Forelimb muscle (tissue), 1 donor: ENCODE results near the gene LRP4. TPM values are rescaled to one million over a fixed set of nuclear protein-coding genes. Genes with fewer than 3 reads are reported as not detected.

Source experiments
- DNase-seq: peaks from one replicate; pipeline ENCODE4 v3.0.0-alpha.2; 2013; ENCODE audit warnings: low read depth
- polyA plus RNA-seq: library from polyadenylated mRNA; unstranded; fragments of 120-200 nt; gene quantifications from one replicate; pipeline ENCODE4 v1.2.1, GENCODE V29; 2013; ENCODE audit not compliant: insufficient read length

LRP4 gene
- polyA plus RNA-seq, 1 donor = 18.4 TPM

DNA sequence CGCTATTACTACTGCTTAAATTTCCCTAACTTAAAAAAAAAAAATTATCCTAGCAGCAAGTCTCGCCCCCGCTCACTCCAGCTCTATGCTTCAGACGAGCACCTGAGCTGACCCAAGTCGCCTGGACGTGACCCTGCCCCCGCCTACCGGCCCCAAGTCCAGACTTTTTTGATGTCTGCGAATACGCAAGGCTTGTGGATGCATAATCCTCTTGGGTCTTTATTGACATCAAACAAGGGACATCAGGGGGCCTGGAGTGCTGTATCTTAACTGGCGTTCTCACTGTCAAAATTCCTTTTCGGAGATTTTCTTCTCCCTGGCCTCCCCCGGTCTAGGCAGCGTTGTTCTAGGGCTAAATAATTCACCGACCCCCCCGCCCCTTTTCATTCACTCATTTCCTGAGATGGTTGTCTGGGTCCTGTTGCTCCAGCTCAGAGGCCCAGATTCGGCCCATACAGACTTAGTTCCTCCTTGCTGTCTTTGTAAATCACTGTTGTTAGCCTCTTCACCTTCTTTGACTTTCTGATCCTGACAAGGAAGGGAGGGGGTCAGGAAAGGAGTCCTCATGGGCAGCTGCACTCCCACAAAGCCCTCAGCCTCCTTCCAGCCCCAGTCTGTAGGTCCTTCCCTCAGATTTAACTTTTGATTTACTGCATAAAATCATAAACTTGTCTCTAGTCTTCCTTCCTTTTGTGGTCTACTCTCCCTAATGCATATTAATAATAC, 601 bp upstream of the LRP4 start:
- DNase-seq = no peak

DNA sequence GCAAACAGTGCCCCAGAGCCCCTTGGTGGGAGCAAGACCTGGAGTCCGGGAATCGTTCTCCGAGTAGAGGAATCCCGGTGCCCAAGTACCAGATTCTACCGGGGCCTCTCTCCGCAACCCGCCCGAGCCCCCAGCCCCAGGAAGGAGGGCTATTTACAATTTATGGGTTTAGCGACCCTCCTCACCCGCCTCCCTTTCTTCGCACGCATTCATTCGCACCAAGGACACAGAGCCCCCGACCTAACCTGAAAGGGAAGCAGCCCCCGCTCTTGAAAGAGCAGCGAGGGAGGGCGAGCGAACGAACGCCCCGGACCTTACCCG, 628 bp downstream of the LRP4 start:
- DNase-seq = no peak

DNA sequence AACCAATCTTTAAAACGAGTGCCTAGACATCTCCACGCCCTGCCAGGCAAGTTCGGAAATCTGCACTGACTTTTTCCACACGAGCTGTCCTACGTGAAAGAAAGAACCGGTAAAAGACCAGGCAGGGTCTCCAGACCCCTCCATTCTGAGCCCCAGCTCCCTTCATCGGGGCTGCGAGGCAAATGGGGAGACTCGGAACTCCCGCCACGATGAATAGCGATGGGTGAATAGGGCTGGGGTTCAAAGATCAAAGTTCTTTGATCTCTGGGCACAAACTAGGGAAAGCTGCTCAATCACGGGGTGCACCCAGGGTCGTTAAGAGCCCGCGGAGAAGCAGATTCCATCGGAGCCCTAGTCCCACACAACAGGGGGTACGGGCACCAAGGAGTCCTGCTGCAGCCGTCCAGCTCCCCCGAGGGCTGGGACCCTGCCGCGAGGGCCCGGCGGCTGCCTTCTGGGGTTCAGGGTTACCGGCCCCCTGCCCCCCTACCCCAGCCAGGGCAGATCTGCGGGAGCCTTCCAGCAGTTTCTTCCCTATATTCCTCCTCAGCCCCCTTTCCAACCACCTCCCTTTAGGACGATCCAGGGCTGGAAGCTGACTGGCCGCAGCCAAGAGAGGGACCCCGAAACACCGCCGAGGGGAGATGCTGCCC, 1.1 kb downstream of the LRP4 start:
- DNase-seq = no peak

DNA sequence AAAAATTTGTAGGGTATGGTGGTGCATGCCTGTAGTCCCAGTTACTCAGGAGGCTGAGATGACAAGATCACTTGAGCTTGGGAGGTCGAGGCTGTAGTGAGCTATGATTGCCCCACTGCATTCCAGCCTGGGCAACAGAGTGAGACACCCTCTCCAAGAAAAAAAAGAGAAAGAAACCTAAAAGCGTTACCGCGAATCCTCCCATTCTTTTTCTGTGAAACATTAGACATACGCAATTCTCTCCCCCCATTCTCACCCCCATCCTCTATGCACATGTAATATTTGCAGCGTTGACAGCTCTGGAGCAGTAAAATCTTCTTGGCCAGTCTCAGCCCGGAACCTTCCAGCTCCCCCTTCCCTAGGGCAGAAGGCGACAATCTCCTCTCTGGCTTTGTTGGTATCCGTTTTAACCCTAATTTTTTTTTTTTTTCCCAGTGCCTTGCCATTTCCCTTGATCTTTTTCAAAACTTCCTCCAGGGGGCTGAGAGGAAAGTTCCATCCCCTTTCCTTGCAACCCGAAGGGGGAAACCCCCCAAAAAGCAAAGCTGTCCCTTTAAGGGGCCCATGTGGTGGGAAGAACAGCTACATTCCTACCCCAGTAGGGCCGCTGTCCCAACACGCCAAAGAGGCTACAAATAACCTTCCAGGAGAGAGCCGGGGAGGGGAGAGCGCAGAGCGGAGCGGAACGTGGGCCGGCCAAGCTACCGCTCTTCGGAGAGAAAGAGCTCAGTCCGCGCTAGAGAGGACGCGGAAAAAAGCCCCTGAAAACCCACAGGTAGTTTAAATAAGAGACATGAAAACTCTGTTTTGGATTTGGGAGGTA, 1.9 kb downstream of the LRP4 start:
- DNase-seq = no peak

DNA sequence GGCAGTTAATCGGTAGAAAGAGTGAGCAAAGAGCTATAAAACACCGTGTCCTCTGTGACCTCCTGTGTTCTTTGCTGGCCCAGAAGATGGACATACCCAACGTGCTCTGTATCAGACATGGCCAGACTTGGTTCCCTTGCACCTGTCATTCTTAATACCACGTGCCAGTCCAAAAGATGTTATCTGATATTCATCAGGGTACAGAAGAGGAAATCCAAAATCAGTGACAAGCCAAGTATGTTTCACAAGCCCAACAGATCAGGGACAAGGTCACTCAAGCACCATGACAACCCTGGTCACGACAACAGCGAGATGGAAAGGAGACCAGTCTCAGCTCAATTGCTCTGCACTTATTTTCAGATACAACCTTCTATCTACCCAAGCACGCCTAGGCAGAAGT, 3.4 kb downstream of the LRP4 start:
- DNase-seq = no peak

DNA sequence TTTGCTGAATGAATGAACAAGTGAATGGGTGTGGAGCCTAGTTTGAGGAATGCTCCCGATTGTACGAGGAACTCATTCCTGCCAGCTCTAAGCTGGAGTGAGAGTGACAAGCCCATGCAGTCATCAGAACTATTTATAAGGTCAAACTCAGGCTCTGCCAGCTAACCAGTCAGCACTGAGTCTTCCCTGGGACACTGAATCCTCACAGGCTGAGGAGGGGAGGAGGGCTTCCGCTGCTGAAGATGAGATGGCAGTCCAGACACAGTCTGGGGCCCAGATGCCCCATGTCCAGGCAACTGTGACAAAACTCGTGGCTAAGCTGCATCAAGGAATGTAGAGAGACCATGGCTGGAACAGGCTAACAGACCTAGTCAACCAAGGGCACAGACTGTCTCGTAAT, 4.0 kb downstream of the LRP4 start:
- no peak for DNase-seq

DNA sequence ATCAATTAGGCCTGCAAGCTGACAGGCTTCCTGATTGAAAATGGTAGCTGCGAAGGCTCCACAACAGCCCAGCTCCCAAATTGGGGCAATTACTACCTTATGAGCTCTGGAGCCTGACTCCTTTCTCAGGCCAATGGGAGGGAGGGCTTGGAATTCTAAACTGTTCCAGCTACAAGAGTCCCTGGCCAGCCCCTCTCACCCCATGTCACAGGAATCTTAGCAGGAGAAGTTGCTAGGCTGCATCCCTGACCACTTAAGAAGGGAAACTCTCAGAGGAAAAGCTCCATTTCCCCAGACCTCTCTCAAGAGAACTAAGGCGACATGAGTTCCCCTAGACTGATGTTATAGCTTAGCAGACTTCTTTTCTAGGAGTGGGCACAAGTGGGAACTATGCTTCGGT, 4.9 kb downstream of the LRP4 start:
- no peak for DNase-seq

DNA sequence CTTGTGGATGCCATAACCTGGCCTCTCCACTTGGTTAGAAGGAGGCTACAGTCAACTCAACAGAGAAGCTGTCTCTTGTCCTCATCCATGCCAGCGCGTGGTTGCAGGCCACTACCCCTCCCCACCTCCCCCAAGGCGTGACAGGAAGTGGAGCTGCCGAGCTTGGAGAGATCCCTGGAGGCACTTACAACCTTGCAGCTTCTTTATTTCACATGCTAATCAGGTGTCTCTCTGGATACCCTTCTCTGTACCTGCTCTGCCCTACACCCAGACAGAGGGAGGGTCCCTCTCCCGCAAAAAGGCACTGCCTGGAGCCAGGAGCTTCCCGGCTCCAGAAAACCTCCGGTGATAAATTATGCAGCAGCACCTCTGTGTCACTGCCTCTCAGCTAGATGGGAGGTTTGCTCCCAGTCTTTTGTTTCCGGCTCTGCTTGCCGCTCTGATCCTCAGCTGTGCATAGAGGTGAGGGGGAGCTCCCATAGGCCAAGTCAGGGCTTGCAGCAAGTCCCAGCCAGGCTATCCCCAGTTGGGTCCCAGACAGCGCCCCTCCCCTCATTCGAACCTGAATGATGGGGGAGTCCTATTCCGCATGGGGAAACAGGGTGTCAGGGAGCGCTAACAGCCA, 5.7 kb downstream of the LRP4 start:
- no peak for DNase-seq

DNA sequence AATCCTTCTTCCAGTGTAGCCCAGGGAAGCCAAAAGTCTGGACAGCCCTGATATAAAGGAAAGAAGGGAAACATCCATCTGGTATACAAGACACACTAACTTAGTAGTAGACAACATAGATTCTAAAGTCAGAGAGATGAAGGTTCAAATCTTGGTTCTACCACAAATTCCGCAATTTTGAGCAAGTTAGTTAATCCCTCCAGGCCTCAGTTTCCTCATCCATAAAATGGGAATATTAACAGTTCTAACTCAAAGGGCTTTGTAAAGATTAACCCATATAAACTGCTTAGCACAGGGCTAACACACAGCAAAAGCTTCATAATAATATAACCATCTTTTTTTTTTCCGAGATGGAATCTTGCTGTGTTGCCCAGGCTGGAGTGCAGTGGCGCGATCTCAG, 10.7 kb downstream of the LRP4 start:
- DNase-seq = no peak

DNA sequence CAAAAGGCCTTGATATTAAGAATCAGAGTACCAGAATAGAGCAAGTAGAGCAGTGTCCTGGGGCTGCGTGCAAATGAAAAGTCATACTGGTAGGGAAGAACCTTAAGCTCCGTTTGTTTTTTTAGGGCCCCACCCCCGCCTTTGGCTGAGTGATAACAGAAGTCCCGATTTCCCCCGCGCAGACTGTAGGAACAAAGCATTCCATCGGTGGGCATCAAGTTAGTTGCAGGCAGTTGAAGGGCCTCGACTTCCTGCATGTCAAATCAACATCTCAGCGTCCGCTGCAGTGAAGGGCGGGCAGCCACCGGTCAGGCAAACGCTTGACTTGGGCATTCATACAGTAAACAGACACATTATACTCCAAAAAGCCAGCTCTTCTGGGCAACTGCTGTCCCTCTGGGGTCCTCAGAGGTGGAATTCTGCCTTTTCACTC, 11.7 kb downstream of the LRP4 start:
- DNase-seq = no peak

DNA sequence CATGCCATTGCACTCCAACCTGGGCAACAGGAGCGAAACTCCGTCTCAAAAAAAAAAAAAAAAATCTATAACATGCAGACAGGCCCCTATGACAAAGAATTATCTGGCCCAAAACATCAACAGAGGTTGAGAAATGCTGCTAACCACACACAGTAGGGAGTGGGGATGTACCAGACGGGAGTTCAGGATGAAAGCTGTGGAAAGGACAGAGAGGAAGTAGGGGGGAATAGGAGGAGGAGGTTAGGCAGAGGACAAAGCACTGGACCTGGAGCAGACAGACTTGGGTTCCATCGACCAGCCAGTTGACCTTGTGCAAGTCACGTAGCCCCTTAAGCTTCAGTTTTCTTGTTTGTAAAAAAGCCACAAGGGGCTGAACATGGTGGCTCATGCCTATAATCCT, 12.5 kb downstream of the LRP4 start:
- DNase-seq = no peak

DNA sequence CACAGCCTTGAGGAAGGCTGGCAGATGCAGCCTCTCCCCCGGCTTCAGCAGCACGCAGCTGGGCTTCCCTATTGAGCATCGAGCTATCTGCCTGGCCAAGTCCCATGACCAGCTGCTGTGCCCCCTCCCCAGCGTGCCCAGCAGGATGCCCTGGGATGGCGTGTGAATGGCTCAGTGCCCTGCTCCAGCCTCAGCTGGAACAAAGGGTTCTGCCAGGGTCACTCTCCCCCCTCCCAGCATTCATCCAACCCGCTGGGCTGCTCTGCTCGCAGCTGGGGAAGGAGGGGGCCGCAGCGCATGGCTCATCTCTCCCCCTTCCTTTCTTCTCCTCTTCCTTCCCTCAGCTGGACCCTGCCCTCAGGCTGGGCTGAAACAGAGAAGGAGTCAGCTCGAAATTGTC, 14.5 kb downstream of the LRP4 start:
- DNase-seq = no peak

DNA sequence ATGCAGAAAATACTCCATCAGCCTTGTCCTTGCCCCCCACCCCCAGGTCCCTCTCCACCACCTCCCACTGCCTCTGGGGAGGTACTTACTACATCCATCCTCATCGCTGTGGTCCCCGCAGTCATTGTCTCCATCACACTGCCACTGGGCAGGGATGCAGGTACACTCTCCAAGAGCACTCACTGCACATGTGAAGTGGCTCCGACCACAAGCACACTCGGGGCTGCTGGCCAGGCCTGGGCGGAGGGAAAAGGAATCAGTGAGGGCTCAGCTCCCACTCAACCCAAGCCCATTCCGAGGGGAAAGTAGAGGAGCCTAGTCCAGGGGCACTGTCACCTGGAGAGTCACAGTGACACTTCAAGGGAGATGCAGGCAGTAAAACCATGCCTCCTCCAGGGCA, 15.7 kb downstream of the LRP4 start:
- DNase-seq = no peak

DNA sequence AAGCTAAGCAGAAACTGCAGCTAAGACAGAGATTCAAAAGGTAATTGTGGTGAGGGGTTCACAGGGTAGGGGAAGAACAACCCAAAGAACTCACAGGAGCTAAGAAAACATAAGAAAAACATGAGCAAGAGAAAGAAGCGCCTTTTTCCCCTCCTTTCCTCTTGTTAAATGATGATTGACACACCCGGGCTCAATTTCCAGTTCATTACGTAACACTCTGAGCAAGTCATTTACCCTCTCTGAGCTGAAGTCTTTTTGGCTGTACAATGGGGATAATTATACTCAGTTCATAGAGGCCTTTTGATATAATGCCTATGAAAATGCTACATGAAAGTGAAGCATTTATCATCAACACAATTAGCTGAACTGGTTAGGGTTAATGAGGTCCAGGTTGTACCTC, 17.2 kb downstream of the LRP4 start:
- DNase-seq = no peak

DNA sequence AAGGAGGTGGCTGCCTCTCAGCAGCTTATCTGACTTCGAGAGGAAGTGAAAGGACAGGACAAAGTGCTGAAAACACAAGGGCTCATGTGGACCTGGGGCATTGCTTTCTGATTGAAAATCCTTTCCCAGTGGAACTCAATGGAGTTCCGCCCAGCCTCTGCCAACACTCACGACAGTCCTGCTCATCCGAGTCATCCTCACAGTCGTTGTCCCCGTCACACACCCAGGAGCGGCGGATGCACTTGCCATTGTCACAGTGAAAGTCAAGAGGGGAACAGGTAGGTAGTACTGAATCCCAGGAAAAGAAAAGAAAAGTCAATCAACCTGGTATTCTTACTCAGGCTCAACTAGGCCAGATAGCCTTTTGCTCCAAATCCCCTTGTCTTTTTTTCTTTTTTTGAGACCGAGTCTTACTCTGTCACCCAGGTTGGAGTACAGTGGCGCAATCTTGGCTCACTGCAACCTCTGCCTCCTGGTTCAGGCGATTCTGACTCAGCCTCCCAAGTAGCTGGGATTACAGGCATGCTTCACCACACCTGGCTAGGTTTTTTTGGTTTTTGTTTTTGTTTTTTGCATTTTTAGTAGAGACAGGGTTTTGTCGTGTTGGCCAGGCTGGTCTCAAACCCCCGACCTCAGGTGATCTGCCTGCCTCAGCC, 18.1 kb downstream of the LRP4 start:
- DNase-seq = no peak

DNA sequence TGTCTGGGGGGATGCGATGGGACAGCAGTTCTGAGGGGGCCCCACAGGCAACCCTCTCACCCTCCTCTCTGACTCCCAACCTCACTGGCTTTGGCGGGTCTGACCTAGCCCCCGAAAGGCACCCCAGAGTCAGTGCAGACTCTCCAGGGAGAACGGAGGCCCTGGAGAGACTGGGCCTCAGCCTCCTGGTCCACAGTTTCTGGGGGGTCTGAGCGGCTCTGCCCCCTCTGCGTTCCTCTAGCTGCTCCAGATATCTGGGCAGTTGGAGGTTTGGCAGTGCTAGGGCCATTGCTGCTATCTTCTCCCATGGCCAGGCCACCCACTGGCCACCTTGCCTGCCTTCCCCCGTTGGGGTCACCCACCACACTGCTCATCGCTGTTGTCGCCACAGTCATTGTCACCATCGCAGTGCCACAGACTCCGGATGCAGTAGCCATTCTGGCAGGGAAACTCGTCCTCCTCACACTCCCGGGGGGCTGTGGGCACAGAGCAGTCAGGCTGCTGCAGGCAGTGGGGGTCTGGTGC, 18.8 kb downstream of the LRP4 start:
- no peak for DNase-seq

DNA sequence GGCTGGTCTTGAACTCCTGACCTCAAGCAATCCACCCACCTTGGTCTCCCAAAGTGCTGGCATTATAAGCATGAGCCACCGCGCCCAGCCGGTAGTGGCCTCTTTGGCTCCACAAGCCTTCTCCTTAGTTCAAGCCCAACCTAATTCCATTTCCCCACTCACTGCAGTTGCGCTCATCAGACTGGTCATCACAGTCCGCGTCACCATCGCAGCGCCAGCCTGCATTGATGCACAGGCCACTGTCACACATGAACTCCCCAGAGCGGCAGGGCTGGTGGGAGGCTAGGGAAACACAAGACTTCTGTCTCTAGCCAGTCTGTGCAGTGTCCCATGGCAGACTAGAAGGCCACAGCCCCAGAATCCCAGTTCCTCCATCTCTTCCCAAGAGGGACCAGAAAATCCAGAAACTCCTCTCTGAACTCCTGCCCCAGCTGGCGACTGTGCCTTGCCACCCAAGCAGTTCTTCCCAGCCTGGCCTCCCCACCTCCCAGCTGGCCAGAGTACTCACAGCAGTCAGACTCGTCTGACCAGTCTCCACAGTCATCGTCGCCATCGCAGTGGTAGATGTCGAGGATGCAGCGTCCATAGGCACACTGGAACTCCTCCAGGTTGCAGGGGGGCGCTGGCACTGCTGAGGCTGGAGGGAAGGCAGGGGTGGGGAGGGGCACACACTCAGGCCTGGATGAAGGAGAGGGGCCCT, 19.8 kb downstream of the LRP4 start:
- no peak for DNase-seq

DNA sequence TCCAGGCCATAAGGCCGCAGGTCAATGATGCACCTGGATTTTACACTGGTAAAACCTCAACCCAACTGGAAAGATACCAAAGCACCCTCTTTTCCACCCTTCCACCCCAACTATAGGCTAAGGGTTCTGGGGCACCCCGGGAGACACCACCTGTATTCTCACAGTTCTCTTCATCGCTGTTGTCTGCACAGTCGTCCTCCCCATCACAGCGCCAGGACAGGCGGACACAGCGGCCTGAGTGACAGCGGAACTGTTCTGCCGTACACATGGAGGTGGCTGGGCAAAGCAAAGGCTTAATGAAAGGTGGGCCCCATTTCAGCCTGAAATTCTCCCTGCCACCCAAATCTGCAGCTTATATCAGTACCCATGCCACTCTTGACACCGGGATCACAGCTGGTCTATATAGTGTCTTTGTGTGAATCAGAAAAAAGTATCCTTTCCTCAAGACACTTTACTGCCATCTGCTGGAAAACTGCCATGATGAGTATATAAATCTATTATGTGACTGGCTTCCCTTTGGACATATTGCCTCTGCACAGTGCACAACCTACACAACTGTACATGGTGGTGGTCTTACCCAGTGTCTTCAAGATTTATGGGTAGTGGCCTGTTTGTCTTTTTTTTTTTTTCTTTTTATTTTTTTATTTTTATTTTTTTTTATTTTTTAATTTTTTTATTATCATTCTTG, 21.5 kb downstream of the LRP4 start:
- no peak for DNase-seq

DNA sequence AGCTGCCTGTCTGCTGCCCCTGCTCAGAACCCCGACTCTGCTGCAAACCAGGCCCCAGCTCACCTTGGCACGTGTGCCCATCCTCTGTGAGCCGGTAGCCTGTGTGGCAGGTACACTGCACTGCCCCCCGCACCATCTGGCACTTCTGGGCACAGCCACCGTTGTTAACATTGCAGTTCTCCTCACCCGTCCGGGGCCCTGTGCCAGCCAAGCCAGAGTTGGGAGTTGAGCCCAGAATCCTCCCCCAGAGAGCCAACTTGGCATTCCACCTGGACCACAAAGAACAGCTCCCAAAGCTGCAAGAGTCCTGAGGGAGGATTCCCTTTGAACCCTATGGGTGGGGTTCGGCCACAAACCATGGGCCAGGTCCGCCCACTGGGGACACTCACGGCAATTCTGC, 22.5 kb downstream of the LRP4 start:
- DNase-seq = no peak

DNA sequence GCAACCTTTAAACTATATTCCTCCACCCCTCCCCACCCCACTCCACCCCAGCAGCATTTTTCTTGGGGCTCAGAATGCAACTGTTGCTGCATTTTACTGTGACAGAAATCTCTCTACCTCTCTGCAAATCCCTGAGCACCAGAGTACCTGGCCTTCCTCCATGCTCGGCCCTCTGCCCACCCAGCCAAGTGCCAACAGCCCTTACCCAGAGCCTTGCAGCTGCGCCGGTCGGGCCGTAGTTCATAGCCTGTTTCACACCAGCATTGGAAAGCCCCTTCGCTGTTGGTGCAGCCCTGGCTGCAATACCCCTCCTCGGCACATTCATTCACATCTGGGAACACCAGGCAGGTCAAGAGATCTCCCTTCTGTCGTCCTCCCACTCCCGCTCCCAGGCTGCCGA, 23.4 kb downstream of the LRP4 start:
- DNase-seq = no peak

DNA sequence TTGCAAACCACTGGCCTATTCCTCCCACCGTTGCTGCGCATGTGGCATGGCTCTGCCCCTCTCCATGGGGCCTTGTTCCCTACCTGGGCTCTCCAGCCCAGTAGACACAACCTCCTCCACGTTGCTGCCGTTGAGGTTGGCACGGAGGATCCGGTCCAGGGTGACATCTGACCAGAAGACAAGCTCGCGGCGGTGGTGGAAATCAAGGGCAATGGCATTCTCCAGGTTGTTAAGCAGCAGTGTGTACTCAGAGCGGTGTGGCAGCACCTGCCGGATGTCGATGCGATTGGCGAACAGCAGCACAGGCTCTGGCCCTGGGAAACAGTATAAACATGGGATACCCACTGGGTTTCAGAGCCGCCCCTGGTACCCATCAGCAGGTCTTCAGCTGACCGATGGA, 23.8 kb downstream of the LRP4 start:
- no peak for DNase-seq
